GM12865 (cell line): ENCODE data around the gene ERMN.

Experiments used
- DNase-seq: peaks from one replicate; pipeline ENCODE4 v3.0.0; 2010; ENCODE audit warnings: low read depth
- H3K4me3 ChIP-seq: 2 replicates; pipeline ENCODE4 v1.5.1; 2011; ENCODE audit warnings: mild to moderate bottlenecking, low read depth, low read length, control low read depth
- TF ChIP-seq, protein P1 (sequence below): IDR thresholded peaks from 2 replicates; pipeline ENCODE4 v1.5.1; 2011; ENCODE audit warnings: low read length, control low read depth, low read depth, inconsistent platforms; ENCODE audit not compliant: insufficient read depth; ENCODE audit errors: missing control alignments

Gene ERMN

DNA sequence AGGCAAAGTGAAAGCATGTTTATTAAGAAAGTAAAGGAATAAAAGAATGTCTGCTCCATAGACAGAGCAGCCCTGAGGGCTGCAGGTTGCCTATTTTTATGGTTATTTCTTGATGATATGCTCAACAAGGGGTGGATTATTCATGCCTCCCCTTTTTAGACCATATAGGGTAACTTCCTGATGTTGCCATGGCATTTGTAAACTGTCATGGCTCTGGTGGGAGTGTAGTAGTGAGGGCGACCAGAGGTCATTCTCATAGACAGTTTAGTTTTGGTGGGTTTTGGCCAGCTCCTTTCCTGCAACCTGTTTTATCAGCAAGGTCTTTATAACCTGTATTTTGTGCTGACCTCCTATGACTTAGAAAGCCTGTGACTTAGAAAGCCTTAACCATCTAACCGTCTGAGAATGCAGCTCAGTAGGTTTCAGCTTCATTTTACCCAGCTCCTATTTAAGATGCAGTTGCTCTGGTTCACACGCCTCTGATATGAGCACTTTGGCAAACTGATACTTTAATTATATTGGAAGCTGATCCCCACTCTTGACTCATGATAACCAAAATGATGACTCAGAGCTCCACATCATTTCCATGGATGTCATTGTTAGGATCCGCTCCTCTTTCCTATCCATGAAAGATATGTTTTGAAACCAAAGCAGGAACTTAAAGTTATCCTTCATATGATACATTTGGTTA, 14.5 kb upstream of the ERMN start:
- no peak overlapping the region for H3K4me3 ChIP-seq
- DNase-seq = no peak
- TF ChIP-seq, protein P1, sequence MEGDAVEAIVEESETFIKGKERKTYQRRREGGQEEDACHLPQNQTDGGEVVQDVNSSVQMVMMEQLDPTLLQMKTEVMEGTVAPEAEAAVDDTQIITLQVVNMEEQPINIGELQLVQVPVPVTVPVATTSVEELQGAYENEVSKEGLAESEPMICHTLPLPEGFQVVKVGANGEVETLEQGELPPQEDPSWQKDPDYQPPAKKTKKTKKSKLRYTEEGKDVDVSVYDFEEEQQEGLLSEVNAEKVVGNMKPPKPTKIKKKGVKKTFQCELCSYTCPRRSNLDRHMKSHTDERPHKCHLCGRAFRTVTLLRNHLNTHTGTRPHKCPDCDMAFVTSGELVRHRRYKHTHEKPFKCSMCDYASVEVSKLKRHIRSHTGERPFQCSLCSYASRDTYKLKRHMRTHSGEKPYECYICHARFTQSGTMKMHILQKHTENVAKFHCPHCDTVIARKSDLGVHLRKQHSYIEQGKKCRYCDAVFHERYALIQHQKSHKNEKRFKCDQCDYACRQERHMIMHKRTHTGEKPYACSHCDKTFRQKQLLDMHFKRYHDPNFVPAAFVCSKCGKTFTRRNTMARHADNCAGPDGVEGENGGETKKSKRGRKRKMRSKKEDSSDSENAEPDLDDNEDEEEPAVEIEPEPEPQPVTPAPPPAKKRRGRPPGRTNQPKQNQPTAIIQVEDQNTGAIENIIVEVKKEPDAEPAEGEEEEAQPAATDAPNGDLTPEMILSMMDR = no peak

GRCh38 chr2:157337978-157338377, 12.4 kb upstream of the ERMN start:
- TF ChIP-seq, protein P1 = no peak
- DNase-seq = no peak
- H3K4me3 ChIP-seq = no peak overlapping the region

DNA sequence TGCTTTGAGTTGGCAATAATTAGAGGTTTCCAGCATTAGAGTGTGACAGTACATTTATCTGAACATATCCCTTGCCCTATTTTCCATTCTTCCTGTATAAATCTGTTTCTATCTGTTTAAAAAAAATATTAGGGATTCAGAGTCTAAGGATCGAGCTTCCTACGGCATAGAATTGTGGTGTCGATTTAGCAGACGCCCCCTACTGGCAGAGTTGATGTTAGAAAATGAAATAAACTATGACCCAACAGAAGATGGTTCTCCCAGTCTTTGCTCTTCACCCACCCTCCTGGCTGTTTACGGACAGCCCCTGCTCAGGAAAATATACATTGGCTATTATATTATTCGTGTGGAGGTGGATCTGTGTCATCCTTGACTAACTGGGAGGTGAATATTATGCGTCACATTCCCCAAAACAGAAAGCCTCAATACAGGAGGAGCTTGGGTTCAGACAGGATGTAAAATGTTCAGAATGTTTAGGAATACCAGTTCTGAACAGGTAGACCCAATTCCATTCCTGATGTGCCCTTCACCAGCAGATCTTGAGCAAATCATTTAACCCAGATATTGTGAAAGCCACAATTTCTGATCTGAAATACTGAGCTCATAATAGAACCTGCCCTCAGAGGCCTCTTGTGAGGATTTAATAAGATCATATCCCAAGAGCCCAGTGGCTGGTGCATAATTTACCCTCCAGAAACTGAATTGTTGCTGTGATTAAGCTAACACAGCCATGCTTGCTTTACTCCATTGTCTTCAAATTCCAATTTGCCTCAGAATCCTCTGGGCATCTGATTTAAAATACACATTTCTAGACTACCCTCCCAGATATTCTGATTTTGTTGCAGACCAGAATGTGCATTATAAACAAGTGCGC, 10.8 kb upstream of the ERMN start:
- peak; percentile 56 for DNase-seq
- H3K4me3 ChIP-seq = no peak overlapping the region
- TF ChIP-seq, protein P1 = peak; percentile 62

DNA sequence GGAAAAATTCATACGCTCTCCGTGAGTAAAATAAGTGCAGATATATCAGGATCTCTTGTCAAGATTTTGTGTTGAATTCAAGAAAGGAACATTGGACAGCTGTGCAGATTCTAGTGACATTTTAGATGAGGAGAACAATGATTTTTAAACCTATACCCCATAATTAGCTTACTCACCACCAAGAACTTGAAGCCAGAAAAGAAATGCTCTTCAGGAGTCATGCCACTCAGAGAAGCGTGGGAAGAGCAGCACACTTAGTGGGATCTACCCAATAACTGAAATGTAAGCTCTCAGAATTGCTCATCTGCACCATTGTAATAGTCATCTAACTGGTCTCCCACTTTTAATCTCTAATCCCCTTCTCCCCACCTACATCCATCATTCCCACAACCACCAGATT, 9.2 kb upstream of the ERMN start:
- TF ChIP-seq, protein P1 = no peak
- H3K4me3 ChIP-seq = no peak overlapping the region
- DNase-seq = no peak

DNA sequence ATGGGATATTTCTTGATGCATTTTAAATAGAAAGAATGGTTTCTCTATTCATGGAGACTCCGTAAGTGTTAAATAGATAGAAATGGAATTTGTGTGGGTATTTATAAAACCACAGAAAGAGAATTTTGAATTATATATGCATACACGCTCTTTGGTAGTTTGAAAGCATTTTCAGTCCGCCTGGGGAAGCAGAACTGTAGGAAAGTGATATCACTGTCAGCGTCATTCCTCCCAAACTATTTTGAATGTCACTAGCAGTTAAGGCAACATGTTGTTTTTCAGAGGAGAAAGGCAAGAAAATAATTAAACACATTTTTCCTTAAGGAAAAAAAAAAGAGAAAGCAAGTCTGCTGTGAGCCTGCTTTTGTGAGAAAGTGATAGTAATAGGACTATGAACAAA, 8.7 kb upstream of the ERMN start:
- DNase-seq = no peak
- TF ChIP-seq, protein P1 = no peak
- no peak overlapping the region for H3K4me3 ChIP-seq

DNA sequence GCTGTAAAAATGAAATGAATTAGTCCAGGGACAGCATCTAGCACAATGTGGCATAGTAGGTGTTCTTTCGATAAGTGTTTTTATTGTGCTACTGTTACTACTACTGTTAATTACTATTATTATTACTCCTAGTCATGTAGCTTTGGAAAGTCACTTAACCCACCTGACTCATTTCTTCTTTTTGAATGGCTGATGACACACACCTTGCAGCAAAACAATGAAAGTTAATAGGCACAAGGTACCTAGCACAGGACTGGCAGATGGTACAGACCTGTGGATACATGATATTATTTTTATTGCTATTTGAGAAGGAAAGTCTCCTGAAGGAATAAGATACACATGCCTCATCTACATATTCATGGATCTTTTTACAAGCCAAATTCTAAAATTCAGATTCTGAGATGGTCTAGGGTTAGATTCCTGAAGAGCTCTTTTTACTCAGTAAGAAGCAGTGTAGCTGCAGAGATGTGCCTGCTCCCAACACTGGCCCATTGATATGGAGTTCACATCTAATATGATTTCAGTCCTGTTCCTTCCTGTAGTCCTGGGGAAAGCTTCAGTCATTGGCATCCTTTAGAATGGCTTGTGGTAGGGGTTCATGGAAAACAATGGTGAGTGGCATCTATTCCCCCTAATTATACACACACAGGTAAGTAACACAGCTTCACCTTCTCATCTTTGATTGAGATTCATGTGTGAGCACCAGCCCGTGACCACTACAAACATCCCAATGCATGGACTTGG, 7.9 kb upstream of the ERMN start:
- DNase-seq = no peak
- no peak overlapping the region for H3K4me3 ChIP-seq
- TF ChIP-seq, protein P1 = no peak
